ENCODE results near the gene PHETA1. TPM values are rescaled to one million over a fixed set of nuclear protein-coding genes. Genes with fewer than 3 reads are reported as not detected.
"Not testable (repeated sequence)": the region's sequence is repeated elsewhere in the genome, so short reads cannot be mapped to it uniquely, and the experiment has no call there.

The PHETA1 gene
- polyA plus RNA-seq, 3 donors = 8.9 to 10.8 (median 9.3) TPM

DNA sequence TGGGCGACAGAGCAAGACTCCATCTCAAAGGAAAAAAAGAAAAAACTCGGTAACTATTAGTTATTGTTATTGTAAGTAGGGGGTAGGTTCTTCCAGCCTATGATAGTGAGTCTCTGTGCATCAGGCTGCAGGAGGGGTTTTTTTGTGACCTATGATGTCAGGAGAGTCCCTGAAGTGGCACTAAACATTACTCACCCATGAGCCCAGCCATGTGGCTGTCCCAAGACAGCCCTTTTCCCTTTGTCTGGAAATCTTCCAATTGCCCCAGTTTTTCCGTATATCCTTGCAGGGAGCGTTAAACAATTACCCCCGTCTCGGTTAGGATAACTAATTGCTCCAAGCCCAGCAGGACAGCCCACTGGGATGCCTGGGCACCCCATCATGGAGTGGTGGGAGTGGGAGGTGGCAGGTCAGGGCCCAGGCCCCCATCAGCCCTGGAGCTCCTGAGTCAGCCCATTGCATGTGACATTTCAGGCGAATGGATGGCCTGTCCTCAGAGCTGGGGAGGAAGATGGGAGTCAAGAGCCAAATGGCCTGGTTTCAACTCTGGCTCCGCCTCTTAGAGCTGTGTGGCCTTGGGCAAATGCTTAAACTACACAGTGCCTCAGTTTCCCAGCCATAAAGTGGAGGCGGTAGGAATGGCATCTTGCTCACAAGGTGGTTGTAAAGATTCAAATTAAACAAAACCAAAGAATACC, 16.4 kb downstream of the PHETA1 start:
- DNase-seq (ENCODE audit: low read depth in 3 of 3, low spot score in 2 of 3) = no peak

DNA sequence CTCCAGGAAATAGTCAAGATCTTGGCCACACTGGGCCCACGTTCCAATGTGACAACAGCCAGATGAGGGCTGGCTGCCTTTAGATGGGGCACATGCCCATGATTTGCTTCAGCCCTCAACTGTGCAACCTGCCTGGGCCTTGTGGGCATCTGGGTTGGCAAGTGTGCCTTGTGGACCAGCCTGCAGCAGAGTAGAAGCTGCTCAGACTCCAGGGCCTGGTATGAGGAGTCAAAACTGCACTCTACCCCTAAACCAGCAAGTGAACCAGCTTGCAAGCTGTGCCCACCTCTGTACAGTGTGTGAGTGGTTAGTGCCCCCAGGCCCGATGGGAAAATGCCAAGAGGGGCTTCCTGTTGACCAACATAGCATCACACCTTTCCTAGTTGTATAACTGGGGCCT, 17.9 kb downstream of the PHETA1 start:
- no peak for DNase-seq (ENCODE audit: low read depth in 3 of 3, low spot score in 2 of 3)

DNA sequence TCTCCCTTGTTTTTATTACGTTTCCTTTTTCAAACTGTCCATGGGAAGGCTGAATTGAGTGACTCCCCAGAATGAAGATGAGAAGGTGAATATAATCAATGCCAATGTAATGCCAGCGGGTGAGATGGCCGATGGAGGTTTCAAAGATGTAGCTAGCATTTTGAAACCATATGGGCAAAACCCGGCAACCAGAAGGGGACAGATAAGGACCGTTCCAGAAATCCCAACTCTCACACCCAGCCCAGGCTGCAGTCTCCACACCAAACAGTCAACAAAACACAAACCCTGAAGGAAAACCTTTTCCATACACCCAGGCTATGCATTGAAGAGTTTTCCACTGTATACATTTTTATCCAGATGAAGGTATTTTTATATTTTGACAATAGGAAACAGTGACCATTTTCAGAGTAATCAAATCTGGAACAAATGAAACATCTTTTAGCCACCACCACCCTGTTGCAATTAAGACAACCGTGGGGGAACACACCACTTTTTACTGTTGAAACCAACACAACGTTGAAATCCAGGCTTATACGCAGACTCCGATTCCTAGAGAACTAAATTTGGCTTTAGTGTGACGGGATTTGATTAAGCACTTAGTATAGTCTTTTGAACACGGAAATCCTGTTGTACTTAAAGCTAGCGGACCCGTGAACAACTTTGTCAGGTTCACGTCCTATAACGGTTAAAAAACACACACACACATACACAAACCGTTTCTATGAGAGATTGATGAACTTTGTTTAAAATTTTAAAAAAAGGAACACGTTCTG, 19.0 kb downstream of the PHETA1 start:
- no peak for DNase-seq (ENCODE audit: low read depth in 3 of 3, low spot score in 2 of 3)

DNA sequence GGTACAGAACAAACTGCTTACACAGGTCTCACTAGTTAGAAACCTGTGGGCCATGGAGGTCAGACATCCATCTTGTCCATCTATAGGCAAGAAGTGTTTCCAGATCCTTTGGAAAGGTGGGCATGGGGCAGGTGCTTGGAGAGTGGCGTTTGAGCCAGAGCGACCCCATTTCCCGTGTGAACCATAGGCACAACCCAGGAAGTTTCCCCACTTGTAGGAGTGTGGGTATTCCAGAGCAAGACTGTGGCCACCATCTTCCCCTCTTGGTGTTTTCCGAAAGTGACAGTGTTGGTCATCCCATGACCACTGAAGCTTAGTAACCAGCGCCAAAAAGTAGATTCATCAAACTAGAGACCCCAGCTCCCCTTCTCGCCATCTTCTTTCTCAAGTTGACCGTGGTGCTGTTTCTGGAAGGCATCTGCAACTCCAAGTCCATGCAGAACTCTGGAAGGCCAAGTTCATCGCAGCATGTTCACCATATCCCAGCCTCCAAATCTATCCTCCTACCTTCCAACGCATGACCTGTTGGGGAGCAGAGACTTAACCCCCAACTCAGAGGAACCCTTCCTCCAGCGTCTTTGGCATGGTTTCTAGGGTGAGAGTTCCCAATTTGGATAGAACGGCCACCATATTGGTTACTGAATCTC, 19.7 kb downstream of the PHETA1 start:
- DNase-seq (ENCODE audit: low read depth in 3 of 3, low spot score in 2 of 3) = no peak

DNA sequence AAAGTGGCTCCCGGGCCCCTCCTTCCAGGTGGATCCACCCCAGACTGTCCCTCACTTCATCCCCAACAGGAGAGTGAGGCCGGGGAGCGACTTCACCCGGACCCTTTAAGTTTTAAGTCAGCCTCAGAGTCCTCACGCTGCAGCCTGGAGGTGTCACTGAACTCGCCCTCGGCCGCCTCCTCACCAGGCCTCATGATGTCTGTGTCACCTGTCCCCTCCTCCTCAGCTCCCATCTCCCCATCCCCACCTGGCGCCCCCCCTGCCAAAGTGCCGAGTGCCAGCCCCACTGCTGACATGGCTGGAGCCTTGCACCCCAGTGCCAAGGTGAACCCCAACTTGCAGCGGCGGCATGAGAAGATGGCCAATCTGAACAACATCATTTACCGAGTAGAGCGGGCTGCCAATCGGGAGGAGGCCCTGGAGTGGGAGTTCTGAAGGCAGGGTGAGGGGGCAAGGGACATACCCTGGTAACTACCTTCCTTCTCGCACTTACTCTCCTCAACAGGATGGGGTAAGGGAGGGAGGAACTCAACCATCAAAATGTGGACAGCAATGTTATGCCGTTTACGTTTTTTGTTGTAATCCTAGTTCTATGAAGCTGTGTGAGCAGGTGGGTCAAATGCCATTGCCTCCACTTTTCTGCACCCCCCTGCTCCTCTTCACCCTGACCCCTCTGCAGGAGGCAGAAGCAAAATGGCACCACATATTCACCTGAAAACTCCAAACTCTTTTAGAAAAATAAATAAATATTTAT, 20.8 kb downstream of the PHETA1 start:
- DNase-seq (ENCODE audit: low read depth in 3 of 3, low spot score in 2 of 3) = no peak

DNA sequence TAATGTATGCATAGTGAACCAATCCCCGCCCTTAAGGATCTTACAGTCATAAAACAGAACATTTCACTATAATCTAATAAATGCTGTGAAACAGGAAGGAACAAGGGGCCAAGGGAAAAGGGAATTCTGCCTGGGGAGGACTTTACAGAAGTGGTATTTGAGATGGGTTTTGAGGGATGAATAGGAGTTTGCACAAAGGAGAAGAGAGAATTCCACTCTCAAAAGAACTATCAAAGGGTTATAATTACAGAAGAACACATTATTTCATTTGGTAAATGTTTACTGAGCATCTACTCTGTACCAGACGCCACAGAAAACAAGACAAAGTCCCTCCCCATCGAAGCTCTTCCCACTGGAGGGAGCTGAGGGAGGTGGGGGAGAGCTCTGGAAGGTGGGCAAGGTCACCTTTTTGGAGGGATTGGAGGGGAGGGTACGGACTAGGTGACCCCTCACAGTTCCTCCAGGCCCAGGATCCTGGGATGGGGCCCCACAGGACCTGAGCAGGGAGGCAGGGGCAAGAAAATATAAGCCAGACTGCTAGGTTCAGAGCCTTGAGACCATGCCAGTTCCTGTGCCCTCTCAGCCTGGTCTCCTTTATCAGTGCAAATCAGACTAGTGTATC, 24.5 kb downstream of the PHETA1 start:
- no peak for DNase-seq (ENCODE audit: low read depth in 3 of 3, low spot score in 2 of 3)

DNA sequence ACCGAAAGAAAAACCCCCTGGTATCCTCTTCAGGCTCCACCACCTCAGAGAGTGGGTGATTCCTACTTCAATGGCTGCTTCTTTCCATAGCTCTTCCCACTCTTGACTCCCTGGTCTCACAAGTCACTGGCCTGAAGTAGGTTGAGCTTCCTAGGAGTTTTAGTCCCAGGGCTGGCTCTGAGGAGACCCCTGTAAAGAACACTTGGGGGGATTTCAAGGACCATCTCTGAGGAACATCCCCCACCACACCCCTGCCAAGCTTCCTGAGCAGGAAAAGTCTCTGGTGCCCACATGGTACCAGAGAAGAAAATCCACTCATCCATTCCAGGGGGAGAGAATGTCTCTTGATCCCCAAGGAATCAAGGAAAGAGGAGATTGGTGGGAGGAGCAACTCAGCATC, 25.7 kb downstream of the PHETA1 start:
- no peak for DNase-seq (ENCODE audit: low read depth in 3 of 3, low spot score in 2 of 3)

DNA sequence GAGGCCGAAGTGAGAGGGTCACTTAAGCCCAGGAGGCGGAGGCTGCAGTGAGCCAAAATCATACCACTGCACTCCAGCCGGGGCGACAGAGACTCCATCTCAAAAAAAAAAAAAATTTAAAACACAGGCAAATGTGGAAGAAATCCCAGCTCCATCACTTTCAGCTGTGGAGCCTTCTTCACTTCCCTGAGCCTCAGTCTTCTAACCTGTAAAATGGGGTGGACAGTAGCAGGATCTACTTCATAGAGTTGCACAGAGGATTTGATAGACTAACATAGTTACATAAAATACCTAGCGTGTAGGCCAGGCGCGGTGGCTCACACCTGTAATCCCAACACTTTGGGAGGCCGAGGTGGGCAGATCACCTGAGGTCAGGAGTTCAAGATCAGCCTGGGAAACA, 26.5 kb downstream of the PHETA1 start:
- no peak for DNase-seq (ENCODE audit: low read depth in 3 of 3, low spot score in 2 of 3)

DNA sequence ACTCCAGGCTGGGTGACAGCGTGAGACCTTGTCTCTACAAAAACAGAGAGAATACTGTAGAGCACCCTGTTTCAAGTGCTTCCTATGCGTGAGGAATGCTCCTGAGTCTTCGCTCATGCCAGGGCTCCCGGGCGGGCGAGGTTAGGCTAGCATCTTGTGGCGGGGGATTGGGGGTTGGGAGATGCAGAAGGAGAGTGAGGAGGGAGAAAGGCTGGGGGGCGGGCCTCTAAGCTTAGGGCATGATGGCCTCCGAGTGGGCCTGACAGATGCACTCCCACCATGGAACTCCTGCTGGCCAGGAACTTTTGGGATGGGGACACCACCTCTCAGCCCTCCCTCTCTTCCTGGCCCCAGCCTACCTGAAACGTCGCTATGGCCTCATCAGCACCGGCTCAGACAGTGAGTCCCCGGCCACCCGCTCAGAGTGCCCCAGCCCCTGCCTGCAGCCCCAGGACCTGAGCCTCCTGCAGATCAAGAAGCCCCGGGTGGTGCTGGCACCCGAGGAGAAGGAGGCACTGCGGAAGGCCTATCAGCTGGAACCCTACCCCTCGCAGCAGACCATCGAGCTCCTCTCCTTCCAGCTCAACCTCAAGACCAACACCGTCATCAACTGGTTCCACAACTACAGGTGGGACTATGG, 27.3 kb downstream of the PHETA1 start:
- no peak for DNase-seq (ENCODE audit: low read depth in 3 of 3, low spot score in 2 of 3)

DNA sequence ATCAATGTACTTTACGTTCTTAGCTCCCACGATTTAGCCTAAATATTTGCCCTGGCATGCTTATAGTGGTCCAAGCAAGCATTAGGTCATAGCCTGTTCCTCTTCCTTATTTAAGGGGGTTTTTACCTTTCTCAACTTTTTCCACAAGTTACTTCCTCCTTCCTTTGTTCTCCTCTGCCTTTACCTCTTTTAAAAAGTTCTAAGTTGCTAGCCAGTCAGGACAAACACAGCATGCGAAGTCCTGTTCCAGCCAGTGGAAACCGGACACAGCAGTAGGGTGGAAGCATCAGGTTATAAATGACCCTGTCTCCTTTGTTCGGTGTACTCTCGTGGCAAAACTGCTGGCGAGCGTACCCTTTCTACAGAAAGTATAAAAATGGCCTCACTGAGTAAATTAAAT, 28.2 kb downstream of the PHETA1 start:
- DNase-seq (ENCODE audit: low read depth in 3 of 3, low spot score in 2 of 3) = not testable (repeated sequence)

DNA sequence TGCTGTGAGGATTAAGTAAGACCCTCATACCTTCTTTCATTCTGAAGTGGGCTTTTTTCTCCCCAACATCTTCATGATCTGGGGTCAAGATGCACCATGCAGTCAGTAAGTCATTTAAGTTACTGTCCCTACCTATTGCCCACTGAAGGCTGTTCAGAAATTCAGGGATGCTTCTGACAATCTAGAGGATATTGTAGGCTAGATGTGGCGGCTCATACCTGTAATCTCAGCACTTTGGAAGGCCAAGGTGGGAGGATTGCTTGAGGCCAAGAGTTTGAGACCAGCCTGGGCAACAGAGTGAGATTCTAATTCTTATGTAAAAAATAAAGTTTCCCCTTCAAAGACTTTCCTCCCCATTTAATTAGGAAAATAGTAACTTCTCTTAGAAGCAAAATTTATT, 28.7 kb downstream of the PHETA1 start:
- no peak for DNase-seq (ENCODE audit: low read depth in 3 of 3, low spot score in 2 of 3)

DNA sequence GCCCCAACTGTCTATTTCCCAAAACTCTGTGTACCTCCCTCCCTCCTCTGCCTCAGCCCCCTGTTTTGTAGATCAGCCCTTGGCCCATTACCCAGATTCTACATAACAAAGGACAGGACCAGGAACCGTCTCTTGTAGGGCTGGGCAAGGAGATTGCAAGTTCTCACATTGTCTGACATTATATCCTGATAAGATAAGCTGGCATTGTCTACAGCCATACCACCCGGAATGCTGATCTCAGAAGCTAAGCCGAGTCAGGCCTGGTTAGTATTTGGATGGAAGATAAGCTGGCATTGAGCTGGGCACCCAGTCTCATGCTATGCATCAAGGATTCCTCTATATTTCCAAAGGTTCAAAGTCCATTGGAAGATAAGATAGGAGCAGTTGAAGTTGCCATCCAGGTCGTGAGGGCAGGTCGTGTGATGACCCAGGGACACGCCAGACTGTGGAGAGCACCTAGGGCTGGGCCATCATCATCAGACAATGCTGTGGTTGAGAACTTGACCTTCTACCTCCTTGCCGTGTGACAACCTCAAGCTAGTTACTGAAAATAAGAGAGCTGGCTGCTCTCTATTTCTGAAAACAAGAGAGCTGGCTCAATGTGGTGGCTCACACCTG, 29.5 kb downstream of the PHETA1 start:
- DNase-seq (ENCODE audit: low read depth in 3 of 3, low spot score in 2 of 3) = no peak

DNA sequence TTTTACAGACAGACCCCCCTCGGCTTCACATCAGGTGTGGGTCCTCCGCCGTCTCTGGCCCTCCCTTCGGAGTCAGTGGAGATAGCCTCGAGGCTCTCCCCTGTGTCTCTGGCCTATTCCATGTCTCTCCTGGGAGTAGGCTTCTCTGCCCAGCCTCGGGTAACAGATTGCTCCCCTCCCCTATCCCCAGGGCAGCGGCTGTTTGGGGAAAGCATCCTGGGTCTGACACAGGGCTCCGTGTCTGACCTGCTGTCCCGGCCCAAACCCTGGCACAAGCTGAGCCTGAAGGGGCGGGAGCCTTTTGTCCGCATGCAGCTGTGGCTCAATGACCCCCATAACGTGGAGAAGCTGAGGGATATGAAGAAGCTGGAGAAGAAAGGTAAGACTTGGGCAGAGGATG, 30.8 kb downstream of the PHETA1 start:
- DNase-seq (ENCODE audit: low read depth in 3 of 3, low spot score in 2 of 3) = no peak

DNA sequence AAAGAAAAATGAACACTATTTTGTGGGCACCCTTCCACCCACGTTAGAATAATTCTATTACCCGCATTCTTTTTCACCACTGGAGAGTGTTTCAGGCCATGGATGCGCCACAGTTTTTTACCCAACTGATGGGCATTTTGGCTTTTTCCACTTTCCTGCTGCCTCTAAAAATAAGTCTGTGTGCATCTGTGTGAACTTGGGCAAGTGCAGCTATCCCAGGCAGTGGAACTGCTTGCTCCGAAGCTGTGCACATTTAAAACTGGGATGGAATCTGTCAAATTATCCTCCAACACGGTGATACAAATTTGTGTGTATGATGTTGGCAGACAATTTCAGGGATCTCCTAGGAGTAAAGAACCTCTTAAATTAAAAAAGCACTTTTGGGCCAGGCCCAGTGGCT, 31.5 kb downstream of the PHETA1 start:
- no peak for DNase-seq (ENCODE audit: low read depth in 3 of 3, low spot score in 2 of 3)

DNA sequence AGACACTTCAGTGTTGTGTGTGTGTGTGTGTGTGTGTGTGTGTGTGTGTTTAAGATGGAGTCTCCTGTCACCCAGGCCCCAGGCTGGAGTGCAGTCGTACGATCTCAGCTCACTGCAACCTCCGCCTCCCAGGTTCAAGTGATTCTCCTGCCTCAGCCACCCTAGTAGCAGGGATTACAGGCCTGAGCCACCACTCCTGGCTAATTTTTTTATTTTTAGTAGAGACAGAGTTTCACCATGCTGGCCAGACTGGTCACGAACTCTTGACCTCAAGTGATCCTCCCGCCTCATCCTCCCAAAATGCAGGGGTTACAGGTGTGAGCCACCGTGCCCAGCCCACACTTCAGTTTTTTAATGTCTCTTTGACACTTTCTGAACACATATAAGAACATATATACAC, 32.5 kb downstream of the PHETA1 start:
- DNase-seq (ENCODE audit: low read depth in 3 of 3, low spot score in 2 of 3) = not testable (repeated sequence)

DNA sequence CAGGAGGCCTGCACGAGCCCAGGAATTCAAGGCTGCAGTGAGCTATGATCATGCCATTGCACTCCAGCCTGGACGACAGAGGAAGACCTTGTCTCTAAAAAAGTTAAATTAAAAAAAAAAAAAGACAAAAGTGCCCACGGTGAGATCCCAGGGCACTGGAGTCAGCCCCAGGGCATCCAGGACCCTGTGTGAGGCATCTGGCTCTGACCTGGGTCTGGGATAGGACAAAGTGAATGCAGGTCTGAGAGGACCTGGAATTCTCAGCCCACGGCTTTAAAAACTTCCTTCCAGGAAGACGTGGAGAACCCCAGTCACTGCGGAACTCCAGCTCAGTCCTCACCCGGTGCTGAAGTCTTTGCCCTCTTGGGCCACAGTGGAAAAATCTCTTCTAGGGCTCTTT, 33.1 kb downstream of the PHETA1 start:
- DNase-seq (ENCODE audit: low read depth in 3 of 3, low spot score in 2 of 3) = no peak

DNA sequence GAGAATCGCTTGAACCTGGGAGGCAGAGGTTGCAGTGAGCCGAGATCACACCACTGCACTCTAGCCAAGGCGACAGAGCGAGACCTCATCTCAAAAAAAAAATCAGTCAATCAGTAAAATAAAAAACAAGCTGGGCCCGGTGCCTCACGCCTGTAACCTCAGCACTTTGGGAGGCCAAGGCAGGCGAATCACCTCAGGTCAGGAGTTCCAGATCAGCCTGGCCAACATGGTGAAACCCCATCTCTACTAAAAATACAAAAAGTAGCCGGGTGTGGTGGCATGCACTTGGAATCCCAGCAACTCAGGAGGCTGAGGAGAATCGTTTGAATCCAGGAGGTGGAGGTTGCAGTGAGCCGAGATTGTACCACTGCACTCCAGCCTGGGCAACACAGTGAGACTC, 33.6 kb downstream of the PHETA1 start:
- DNase-seq (ENCODE audit: low read depth in 3 of 3, low spot score in 2 of 3) = not testable (repeated sequence)

DNA sequence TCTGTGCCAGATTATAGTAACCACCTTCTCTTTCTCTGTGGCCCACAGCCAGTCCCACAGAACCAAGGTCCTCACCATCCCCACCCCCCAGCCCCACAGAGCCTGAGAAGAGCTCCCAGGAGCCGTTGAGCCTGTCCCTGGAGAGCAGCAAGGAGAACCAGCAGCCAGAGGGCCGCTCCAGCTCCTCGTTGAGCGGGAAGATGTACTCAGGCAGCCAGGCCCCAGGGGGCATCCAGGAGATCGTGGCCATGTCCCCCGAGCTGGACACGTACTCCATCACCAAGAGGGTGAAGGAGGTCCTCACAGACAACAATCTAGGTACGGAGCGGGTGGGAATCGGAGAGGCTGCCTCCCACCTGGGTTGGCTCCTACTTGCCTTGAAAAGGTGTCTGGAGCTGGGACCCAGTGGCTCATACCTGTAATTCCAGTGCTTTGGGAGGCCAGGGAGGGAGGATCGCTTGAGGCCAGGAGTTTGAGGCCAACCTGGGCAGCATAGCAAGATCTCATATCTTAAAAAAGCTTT, 34.4 kb downstream of the PHETA1 start:
- no peak for DNase-seq (ENCODE audit: low read depth in 3 of 3, low spot score in 2 of 3)

All from right renal cortex interstitium (tissue), 3 donors.